HEK293 (cell line): ENCODE data around the gene BACH2.
A peak's percentile ranks its signal among the peaks of the same experiment; 100 is the strongest.

Experiments used
- CTCF ChIA-PET: fragments of 350-600 bp; formaldehyde crosslinking; extraction: SDS; loops from one replicate; lab custom pipeline; 2021; ENCODE audit warnings: antibody characterized with exemption; lab: Yijun Ruan, JAX
- POLR2A ChIA-PET: fragments of 300-600 bp; formaldehyde crosslinking; extraction: SDS; loops from one replicate; lab custom pipeline; 2020; ENCODE audit warnings: antibody characterized with exemption, inconsistent platforms; lab: Yijun Ruan, JAX
- H3K27ac ChIP-seq: fragments of 200-500 bp; sonication (Bioruptor generic); 2 replicates; pipeline ENCODE4 v1.5.1; 2014; ENCODE audit warnings: low read depth, low read length, control low read depth, inconsistent platforms; ENCODE audit errors: extremely low read depth
- H3K36me3 ChIP-seq, 2 experiments: fragments of 200-500 bp in 1 of 2; sonication (Bioruptor generic) in 1 of 2; 1 replicate in 1 of 2; 2 replicates in 1 of 2; pipeline ENCODE4 v1.5.1; 2014 to 2017; ENCODE audit warnings: inconsistent platforms in 2 of 2, low read length in 2 of 2; ENCODE audit not compliant: control insufficient read depth in 2 of 2, insufficient read depth in 1 of 2
- H3K4me1 ChIP-seq: fragments of 200-500 bp; sonication (Bioruptor generic); 2 replicates; pipeline ENCODE4 v1.5.1; 2014; ENCODE audit warnings: mild to moderate bottlenecking, low read length, inconsistent platforms; ENCODE audit not compliant: control insufficient read depth, insufficient read depth
- H3K4me3 ChIP-seq: 2 replicates; pipeline ENCODE4 v1.5.1; 2011; ENCODE audit warnings: low read depth, mild to moderate bottlenecking, control low read depth, low read length, moderate library complexity
- H3K9me3 ChIP-seq: fragments of 200-500 bp; sonication (Bioruptor generic); 2 replicates; pipeline ENCODE4 v1.5.1; 2014; ENCODE audit warnings: low read depth, low read length, inconsistent platforms; ENCODE audit not compliant: control insufficient read depth, insufficient read depth
- BCL11B ChIP-seq: fragments of 450-650 bp; formaldehyde crosslinking; IDR thresholded peaks from 2 replicates; pipeline ENCODE4 v1.5.1; 2016; ENCODE audit warnings: low read depth, missing biosample characterization, missing genetic modification characterization
- HOXA7 ChIP-seq: sonication (generic); formaldehyde crosslinking; IDR thresholded peaks from 2 replicates; pipeline ENCODE4 v1.8.1; 2022; ENCODE audit warnings: missing genetic modification reagents, borderline replicate concordance
- SETDB1 ChIP-seq: IDR thresholded peaks from one replicate; pipeline ENCODE4 v1.6.1; 2017; ENCODE audit warnings: mild to moderate bottlenecking, low read length, moderate library complexity, mixed read lengths; ENCODE audit not compliant: insufficient read length
- TRIM28 ChIP-seq: IDR thresholded peaks from 2 replicates; pipeline ENCODE4 v1.6.1; 2011; ENCODE audit warnings: low read length, control low read depth, borderline replicate concordance
- ZEB2 ChIP-seq: fragments of 450-650 bp; formaldehyde crosslinking; IDR thresholded peaks from 2 replicates; pipeline ENCODE4 v1.5.1; 2016; ENCODE audit warnings: missing biosample characterization, missing genetic modification characterization
- ZFP37 ChIP-seq: fragments of 450-650 bp; formaldehyde crosslinking; IDR thresholded peaks from 2 replicates; pipeline ENCODE4 v1.5.1; 2016; ENCODE audit warnings: missing biosample characterization, missing genetic modification characterization
- ZNF10 ChIP-seq: fragments of 450-650 bp; formaldehyde crosslinking; IDR thresholded peaks from 2 replicates; pipeline ENCODE4 v1.5.1; 2017; ENCODE audit warnings: missing biosample characterization, missing genetic modification characterization
- ZNF112 ChIP-seq: fragments of 450-650 bp; formaldehyde crosslinking; IDR thresholded peaks from 2 replicates; pipeline ENCODE4 v1.5.0; 2017; ENCODE audit warnings: missing biosample characterization, missing genetic modification characterization
- ZNF133 ChIP-seq: fragments of 450-650 bp; formaldehyde crosslinking; IDR thresholded peaks from 2 replicates; pipeline ENCODE4 v1.5.1; 2016; ENCODE audit warnings: missing biosample characterization, missing genetic modification characterization
- ZNF2 ChIP-seq: fragments of 450-650 bp; formaldehyde crosslinking; IDR thresholded peaks from 2 replicates; pipeline ENCODE4 v1.5.1; 2016; ENCODE audit warnings: missing biosample characterization, missing genetic modification characterization
- ZNF24 ChIP-seq: fragments of 450-650 bp; formaldehyde crosslinking; IDR thresholded peaks from 2 replicates; pipeline ENCODE4 v1.5.1; 2016; ENCODE audit warnings: missing biosample characterization, missing genetic modification characterization
- ZNF274 ChIP-seq, 2 experiments: fragments of 200-500 bp in 1 of 2; fragments of 450-650 bp in 1 of 2; sonication (Bioruptor generic) in 1 of 2; formaldehyde crosslinking in 1 of 2; IDR thresholded peaks; 2 replicates each; pipeline versions ENCODE4 v1.5.1 to v1.6.1; 2014 to 2016; ENCODE audit warnings: borderline replicate concordance in 1 of 2, inconsistent platforms in 1 of 2, low read length in 1 of 2, missing biosample characterization in 1 of 2, missing genetic modification characterization in 1 of 2
- ZNF48 ChIP-seq: fragments of 450-650 bp; formaldehyde crosslinking; IDR thresholded peaks from 2 replicates; pipeline ENCODE4 v1.5.1; 2016; ENCODE audit warnings: missing biosample characterization, missing genetic modification characterization
- ZNF596 ChIP-seq: fragments of 450-650 bp; IDR thresholded peaks from 2 replicates; pipeline ENCODE4 v1.5.0; 2018; ENCODE audit warnings: missing biosample characterization, mild to moderate bottlenecking, missing genetic modification characterization, moderate library complexity
- ZNF654 ChIP-seq: fragments of 450-650 bp; formaldehyde crosslinking; IDR thresholded peaks from 2 replicates; pipeline ENCODE4 v1.5.1; 2016; ENCODE audit warnings: low read depth, missing biosample characterization, missing genetic modification characterization
- ZNF660 ChIP-seq: fragments of 450-650 bp; IDR thresholded peaks from 2 replicates; pipeline ENCODE4 v1.5.1; 2018; ENCODE audit warnings: missing biosample characterization, mild to moderate bottlenecking, missing genetic modification characterization
- ZNF701 ChIP-seq: fragments of 450-650 bp; formaldehyde crosslinking; IDR thresholded peaks from 2 replicates; pipeline ENCODE4 v1.5.1; 2016; ENCODE audit warnings: missing biosample characterization, missing genetic modification characterization
- ZNF707 ChIP-seq: fragments of 450-650 bp; formaldehyde crosslinking; IDR thresholded peaks from 2 replicates; pipeline ENCODE4 v1.5.1; 2016; ENCODE audit warnings: missing biosample characterization, missing genetic modification characterization
- TF ChIP-seq, protein P1 (sequence below): fragments of 450-650 bp; formaldehyde crosslinking; IDR thresholded peaks from 2 replicates; pipeline ENCODE4 v1.5.1; 2016; ENCODE audit warnings: missing biosample characterization, missing genetic modification characterization
- TF ChIP-seq, protein P2 (sequence below): fragments of 450-650 bp; formaldehyde crosslinking; IDR thresholded peaks from 2 replicates; pipeline ENCODE4 v1.5.1; 2016; ENCODE audit warnings: missing biosample characterization, missing genetic modification characterization
- TF ChIP-seq, protein P3 (sequence below): IDR thresholded peaks from 2 replicates; pipeline ENCODE4 v1.6.1; 2011; ENCODE audit warnings: mild to moderate bottlenecking, low read depth, low read length, borderline replicate concordance
- TF ChIP-seq, protein P4 (sequence below): fragments of 450-650 bp; formaldehyde crosslinking; IDR thresholded peaks from 2 replicates; pipeline ENCODE4 v1.5.1; 2017; ENCODE audit warnings: missing biosample characterization, missing genetic modification characterization
- TF ChIP-seq, protein P5 (sequence below): fragments of 450-650 bp; formaldehyde crosslinking; IDR thresholded peaks from 2 replicates; pipeline ENCODE4 v1.5.1; 2016; ENCODE audit warnings: missing biosample characterization, missing genetic modification characterization, borderline replicate concordance

Gene BACH2

DNA sequence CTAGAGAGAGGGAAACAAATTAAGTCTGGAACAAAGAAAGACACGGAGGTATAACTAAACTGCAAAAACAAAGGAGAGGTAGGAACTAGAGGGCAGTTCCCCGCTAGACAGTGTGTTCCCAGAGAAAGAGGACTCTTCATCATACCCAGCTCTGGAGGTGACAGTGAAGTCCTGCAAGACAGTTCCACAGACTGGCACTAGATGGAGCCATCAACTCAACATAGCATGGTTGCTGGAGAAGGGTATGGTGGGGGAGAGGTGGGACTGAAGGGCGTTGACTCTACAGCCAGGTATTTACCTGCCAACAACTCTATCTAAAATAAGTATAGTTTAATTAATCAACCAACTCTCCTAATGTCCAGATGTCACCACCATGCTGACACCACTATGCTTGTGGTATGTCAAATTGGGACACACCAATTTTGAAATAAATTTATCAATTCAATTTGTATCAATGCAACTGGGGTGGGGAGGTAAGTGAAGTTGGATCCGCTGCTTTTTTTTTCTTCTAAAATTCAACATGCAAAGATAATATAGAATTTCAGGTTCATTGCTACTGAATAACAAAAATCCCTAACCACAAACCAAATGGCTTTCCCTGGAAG, 9.7 kb downstream of the BACH2 start (continued):
- TF ChIP-seq HOXA7 (CRISPR knock-in tag) (no peak), SETDB1 (peak; percentile 85), ZNF10 (tag by site-specific recombination) (no peak), ZNF112 (no peak), BCL11B (tag by site-specific recombination) (no peak), ZNF660 (tag by site-specific recombination) (peak; percentile 27; the same call in 1 of the 2 replicates), ZNF654 (tag by site-specific recombination) (peak; percentile 90), TRIM28 (no peak), ZNF48 (tag by site-specific recombination) (no peak), ZNF2 (tag by site-specific recombination) (peak; percentile 99), ZNF707 (tag by site-specific recombination) (no peak), ZEB2 (tag by site-specific recombination) (0 out of 2 replicates have a peak, but pooled peaks have one; percentile 37), ZNF24 (tag by site-specific recombination) (no peak), ZNF596 (tag by site-specific recombination) (no peak), ZNF274 (IDR thresholded peaks at IDR 0.05; ENCODE audit: low read length) (no peak), ZNF274 (tag by site-specific recombination; IDR thresholded peaks at IDR 0.05; ENCODE audit: borderline replicate concordance) (no peak), ZFP37 (no peak), ZNF133 (tag by site-specific recombination) (no peak)
- TF ChIP-seq, protein P1, sequence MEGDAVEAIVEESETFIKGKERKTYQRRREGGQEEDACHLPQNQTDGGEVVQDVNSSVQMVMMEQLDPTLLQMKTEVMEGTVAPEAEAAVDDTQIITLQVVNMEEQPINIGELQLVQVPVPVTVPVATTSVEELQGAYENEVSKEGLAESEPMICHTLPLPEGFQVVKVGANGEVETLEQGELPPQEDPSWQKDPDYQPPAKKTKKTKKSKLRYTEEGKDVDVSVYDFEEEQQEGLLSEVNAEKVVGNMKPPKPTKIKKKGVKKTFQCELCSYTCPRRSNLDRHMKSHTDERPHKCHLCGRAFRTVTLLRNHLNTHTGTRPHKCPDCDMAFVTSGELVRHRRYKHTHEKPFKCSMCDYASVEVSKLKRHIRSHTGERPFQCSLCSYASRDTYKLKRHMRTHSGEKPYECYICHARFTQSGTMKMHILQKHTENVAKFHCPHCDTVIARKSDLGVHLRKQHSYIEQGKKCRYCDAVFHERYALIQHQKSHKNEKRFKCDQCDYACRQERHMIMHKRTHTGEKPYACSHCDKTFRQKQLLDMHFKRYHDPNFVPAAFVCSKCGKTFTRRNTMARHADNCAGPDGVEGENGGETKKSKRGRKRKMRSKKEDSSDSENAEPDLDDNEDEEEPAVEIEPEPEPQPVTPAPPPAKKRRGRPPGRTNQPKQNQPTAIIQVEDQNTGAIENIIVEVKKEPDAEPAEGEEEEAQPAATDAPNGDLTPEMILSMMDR (tag by site-specific recombination): peak; percentile 17; the same call in 1 of the 2 replicates
- TF ChIP-seq, protein P2, sequence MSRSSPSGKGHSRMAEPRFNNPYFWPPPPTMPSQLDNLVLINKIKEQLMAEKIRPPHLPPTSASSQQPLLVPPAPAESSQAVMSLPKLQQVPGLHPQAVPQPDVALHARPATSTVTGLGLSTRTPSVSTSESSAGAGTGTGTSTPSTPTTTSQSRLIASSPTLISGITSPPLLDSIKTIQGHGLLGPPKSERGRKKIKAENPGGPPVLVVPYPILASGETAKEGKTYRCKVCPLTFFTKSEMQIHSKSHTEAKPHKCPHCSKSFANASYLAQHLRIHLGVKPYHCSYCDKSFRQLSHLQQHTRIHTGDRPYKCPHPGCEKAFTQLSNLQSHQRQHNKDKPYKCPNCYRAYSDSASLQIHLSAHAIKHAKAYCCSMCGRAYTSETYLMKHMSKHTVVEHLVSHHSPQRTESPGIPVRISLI (tag by site-specific recombination): no peak
- TF ChIP-seq, protein P3, sequence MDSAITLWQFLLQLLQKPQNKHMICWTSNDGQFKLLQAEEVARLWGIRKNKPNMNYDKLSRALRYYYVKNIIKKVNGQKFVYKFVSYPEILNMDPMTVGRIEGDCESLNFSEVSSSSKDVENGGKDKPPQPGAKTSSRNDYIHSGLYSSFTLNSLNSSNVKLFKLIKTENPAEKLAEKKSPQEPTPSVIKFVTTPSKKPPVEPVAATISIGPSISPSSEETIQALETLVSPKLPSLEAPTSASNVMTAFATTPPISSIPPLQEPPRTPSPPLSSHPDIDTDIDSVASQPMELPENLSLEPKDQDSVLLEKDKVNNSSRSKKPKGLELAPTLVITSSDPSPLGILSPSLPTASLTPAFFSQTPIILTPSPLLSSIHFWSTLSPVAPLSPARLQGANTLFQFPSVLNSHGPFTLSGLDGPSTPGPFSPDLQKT: no peak

DNA sequence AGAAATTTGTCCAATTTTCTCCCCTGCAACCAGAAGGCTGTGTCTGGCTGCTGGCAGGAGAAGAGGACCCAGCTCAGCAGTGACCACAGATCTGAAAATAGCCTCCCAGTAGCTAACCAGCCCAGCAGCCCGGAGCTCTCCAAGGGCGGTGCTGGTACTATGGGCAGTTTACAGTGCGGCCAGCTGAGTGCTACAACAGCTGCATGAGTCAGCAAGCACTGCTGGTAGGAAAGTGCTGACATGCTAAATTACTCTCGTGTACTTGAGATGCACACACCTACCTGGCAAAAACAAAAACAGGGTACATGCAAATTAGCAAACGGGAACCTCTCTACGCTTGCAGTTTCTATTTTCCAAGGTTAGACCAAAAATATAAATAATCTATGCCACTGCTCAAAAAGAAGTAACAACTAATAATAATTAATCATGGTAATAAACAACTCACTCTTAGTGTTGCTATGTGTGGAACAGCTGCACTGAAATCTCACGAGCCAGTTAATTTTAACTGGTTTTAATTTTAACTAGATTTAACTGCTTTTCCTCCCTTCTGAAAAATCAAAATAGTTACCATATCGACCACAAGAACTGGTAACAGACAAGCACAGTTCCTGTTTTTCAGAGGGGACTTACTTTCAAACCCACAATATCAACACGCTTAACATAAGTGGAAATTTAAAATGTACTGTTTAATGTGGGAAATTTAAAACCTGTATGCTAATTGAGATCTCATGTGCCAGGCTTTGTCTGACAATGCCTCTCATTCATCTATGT, 10.8 kb downstream of the BACH2 start:
- Histone ChIP-seq H3K36me3 (no peaks in the 10 kb centered on the region), H3K4me1 (peaks cover 6% of the 10 kb centered on the region), H3K27ac (no peak overlapping the region), H3K9me3 (no peaks in the 10 kb centered on the region), H3K4me3 (0 out of 2 replicates have a peak overlapping the region, but pooled peaks have one; percentile 2)
- ChIA-PET POLR2A (interaction anchor here (1.3 to 2.2 kb wide), 4 partner anchors 10 to 193 kb away, joined by 3 to 15 read pairs (median 4); partner anchors contain the start of gene BACH2), CTCF (interaction anchor here (0.5 to 8.3 kb wide), 25 partner anchors 8 to 1043 kb away, joined by 3 to 121 read pairs (median 5); partner anchors contain the start of gene BACH2)
- TF ChIP-seq, protein P4, sequence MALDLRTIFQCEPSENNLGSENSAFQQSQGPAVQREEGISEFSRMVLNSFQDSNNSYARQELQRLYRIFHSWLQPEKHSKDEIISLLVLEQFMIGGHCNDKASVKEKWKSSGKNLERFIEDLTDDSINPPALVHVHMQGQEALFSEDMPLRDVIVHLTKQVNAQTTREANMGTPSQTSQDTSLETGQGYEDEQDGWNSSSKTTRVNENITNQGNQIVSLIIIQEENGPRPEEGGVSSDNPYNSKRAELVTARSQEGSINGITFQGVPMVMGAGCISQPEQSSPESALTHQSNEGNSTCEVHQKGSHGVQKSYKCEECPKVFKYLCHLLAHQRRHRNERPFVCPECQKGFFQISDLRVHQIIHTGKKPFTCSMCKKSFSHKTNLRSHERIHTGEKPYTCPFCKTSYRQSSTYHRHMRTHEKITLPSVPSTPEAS (tag by site-specific recombination): no peak
- TF ChIP-seq, protein P3: no peak
- no peak for TF ChIP-seq ZNF701
- TF ChIP-seq ZNF654 (tag by site-specific recombination): no peak
- TF ChIP-seq, protein P5, sequence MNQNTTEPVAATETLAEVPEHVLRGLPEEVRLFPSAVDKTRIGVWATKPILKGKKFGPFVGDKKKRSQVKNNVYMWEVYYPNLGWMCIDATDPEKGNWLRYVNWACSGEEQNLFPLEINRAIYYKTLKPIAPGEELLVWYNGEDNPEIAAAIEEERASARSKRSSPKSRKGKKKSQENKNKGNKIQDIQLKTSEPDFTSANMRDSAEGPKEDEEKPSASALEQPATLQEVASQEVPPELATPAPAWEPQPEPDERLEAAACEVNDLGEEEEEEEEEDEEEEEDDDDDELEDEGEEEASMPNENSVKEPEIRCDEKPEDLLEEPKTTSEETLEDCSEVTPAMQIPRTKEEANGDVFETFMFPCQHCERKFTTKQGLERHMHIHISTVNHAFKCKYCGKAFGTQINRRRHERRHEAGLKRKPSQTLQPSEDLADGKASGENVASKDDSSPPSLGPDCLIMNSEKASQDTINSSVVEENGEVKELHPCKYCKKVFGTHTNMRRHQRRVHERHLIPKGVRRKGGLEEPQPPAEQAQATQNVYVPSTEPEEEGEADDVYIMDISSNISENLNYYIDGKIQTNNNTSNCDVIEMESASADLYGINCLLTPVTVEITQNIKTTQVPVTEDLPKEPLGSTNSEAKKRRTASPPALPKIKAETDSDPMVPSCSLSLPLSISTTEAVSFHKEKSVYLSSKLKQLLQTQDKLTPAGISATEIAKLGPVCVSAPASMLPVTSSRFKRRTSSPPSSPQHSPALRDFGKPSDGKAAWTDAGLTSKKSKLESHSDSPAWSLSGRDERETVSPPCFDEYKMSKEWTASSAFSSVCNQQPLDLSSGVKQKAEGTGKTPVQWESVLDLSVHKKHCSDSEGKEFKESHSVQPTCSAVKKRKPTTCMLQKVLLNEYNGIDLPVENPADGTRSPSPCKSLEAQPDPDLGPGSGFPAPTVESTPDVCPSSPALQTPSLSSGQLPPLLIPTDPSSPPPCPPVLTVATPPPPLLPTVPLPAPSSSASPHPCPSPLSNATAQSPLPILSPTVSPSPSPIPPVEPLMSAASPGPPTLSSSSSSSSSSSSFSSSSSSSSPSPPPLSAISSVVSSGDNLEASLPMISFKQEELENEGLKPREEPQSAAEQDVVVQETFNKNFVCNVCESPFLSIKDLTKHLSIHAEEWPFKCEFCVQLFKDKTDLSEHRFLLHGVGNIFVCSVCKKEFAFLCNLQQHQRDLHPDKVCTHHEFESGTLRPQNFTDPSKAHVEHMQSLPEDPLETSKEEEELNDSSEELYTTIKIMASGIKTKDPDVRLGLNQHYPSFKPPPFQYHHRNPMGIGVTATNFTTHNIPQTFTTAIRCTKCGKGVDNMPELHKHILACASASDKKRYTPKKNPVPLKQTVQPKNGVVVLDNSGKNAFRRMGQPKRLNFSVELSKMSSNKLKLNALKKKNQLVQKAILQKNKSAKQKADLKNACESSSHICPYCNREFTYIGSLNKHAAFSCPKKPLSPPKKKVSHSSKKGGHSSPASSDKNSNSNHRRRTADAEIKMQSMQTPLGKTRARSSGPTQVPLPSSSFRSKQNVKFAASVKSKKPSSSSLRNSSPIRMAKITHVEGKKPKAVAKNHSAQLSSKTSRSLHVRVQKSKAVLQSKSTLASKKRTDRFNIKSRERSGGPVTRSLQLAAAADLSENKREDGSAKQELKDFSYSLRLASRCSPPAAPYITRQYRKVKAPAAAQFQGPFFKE (tag by site-specific recombination): no peak
